Epithelial cell of proximal tubule (primary cell): ENCODE data around the gene FANCC. TPM values are rescaled to one million over a fixed set of nuclear protein-coding genes. Genes with fewer than 3 reads are reported as not detected.

Experiments
- DNase-seq: peaks from one replicate; pipeline ENCODE4 v3.0.0-alpha.2; 2011; ENCODE audit warnings: low read depth
- H3K4me3 ChIP-seq: 2 replicates; pipeline ENCODE4 v1.5.1; 2011; ENCODE audit warnings: low read depth, mild to moderate bottlenecking, low read length
- CTCF ChIP-seq: conservative IDR thresholded peaks from 2 replicates; pipeline ENCODE4 v1.5.1; 2012; ENCODE audit warnings: low read depth, mild to moderate bottlenecking, low read length
- total RNA-seq: library from RNA; depleted of rRNA; stranded (reverse); fragments of >200 nt; gene quantifications from 2 replicates; pipeline ENCODE4 v1.2.3, GENCODE V29; 2015

Gene FANCC
- total RNA-seq, 1 donor from 2014 or later: 9.4 TPM

- peak; percentile 74 for DNase-seq
- no peak overlapping the region for H3K4me3 ChIP-seq
- no peak for TF ChIP-seq CTCF
These were observed 225.8 kb downstream of the FANCC start for GRCh38 chr9:95091601-95092261.

- TF ChIP-seq CTCF: no peak
- no peak for DNase-seq
- no peak overlapping the region for H3K4me3 ChIP-seq
These were observed 226.5 kb downstream of the FANCC start for GRCh38 chr9:95090871-95091577.

- TF ChIP-seq CTCF: no peak
- DNase-seq: no peak
- no peak overlapping the region for H3K4me3 ChIP-seq
These were observed 227.3 kb downstream of the FANCC start for GRCh38 chr9:95090023-95090791.

GRCh38 chr9:95089257-95090022, 228.1 kb downstream of the FANCC start:
- no peak for DNase-seq
- H3K4me3 ChIP-seq: no peak overlapping the region
- TF ChIP-seq CTCF: no peak

GRCh38 chr9:95088421-95089161, 228.9 kb downstream of the FANCC start:
- no peak overlapping the region for H3K4me3 ChIP-seq
- no peak for TF ChIP-seq CTCF
- DNase-seq: no peak

GRCh38 chr9:95087659-95088242, 229.8 kb downstream of the FANCC start:
- TF ChIP-seq CTCF: peak; percentile 58
- H3K4me3 ChIP-seq: no peak overlapping the region
- no peak for DNase-seq
